Measurements from ENCODE around the gene FGFR2. TPM values are rescaled to one million over a fixed set of nuclear protein-coding genes. Genes with fewer than 3 reads are reported as not detected.

The FGFR2 gene
- polyA plus RNA-seq, 1 experiment: not detected

- Histone ChIP-seq H3K27me3 (ENCODE audit: control insufficient read depth, insufficient read depth, low read length) (no peaks in the 10 kb centered on the region), H3K4me3 (ENCODE audit: low read depth, low read length) (no peak overlapping the region), H3K27ac (ENCODE audit: low read depth, low read length) (no peak overlapping the region), H3K9me3 (ENCODE audit: control insufficient read depth, insufficient read depth, low read length) (peaks cover 66% of the 10 kb centered on the region)
- POLR2A ChIA-PET: no interaction called here
- DNase-seq (ENCODE audit: low read depth, low spot score): no peak
- TF ChIP-seq, protein P1, sequence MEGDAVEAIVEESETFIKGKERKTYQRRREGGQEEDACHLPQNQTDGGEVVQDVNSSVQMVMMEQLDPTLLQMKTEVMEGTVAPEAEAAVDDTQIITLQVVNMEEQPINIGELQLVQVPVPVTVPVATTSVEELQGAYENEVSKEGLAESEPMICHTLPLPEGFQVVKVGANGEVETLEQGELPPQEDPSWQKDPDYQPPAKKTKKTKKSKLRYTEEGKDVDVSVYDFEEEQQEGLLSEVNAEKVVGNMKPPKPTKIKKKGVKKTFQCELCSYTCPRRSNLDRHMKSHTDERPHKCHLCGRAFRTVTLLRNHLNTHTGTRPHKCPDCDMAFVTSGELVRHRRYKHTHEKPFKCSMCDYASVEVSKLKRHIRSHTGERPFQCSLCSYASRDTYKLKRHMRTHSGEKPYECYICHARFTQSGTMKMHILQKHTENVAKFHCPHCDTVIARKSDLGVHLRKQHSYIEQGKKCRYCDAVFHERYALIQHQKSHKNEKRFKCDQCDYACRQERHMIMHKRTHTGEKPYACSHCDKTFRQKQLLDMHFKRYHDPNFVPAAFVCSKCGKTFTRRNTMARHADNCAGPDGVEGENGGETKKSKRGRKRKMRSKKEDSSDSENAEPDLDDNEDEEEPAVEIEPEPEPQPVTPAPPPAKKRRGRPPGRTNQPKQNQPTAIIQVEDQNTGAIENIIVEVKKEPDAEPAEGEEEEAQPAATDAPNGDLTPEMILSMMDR (IDR thresholded peaks at IDR 0.05; ENCODE audit: low read depth, low read length): no peak
- CTCF ChIA-PET: no interaction called here
These were observed 24.7 kb downstream of the FGFR2 start for GRCh38 chr10:121573538-121573941.

- DNase-seq (ENCODE audit: low read depth, low spot score): no peak
- CTCF ChIA-PET: no interaction called here
- POLR2A ChIA-PET: no interaction called here
- Histone ChIP-seq H3K27me3 (ENCODE audit: control insufficient read depth, insufficient read depth, low read length) (no peaks in the 10 kb centered on the region), H3K27ac (ENCODE audit: low read depth, low read length) (no peak overlapping the region), H3K4me3 (ENCODE audit: low read depth, low read length) (no peak overlapping the region), H3K9me3 (ENCODE audit: control insufficient read depth, insufficient read depth, low read length) (peaks cover 61% of the 10 kb centered on the region)
- TF ChIP-seq, protein P1 (IDR thresholded peaks at IDR 0.05; ENCODE audit: low read depth, low read length): no peak
These were observed 25.2 kb downstream of the FGFR2 start for GRCh38 chr10:121572859-121573537.

DNA sequence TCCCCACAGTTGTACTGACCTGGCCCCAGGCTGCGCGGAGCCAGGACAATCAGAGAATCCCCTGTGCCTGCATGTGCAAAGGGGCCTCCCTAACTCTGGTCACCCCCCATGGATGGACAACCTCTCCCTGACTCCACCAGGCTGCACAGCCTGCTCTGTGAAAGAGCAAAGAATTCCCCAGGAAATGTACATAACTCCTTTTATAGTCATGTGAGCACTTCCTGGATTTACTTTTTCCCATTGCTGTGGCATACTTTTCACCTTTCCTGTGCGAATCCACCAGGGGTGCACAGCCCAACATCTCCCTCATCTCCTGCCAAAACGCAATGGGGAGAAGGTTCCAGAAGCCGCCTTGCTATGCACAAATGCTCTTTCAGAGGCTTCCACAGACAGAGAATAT, 27.9 kb downstream of the FGFR2 start:
- ChIA-PET CTCF (no interaction called here), POLR2A (no interaction called here)
- H3K4me3 ChIP-seq (ENCODE audit: low read depth, low read length): no peak overlapping the region
- peaks cover 64% of the 10 kb centered on the region for H3K9me3 ChIP-seq (ENCODE audit: control insufficient read depth, insufficient read depth, low read length)
- no peak for DNase-seq (ENCODE audit: low read depth, low spot score)
- TF ChIP-seq, protein P1 (IDR thresholded peaks at IDR 0.05; ENCODE audit: low read depth, low read length): no peak
- H3K27me3 ChIP-seq (ENCODE audit: control insufficient read depth, insufficient read depth, low read length): no peaks in the 10 kb centered on the region
- no peak overlapping the region for H3K27ac ChIP-seq (ENCODE audit: low read depth, low read length)

GRCh38 chr10:121568275-121568674, 30.0 kb downstream of the FGFR2 start:
- POLR2A ChIA-PET: no interaction called here
- Histone ChIP-seq H3K27ac (ENCODE audit: low read depth, low read length) (no peak overlapping the region), H3K27me3 (ENCODE audit: control insufficient read depth, insufficient read depth, low read length) (no peaks in the 10 kb centered on the region), H3K4me3 (ENCODE audit: low read depth, low read length) (no peak overlapping the region), H3K9me3 (ENCODE audit: control insufficient read depth, insufficient read depth, low read length) (peaks cover 58% of the 10 kb centered on the region)
- CTCF ChIA-PET: no interaction called here
- TF ChIP-seq, protein P1 (IDR thresholded peaks at IDR 0.05; ENCODE audit: low read depth, low read length): no peak
- no peak for DNase-seq (ENCODE audit: low read depth, low spot score)

GRCh38 chr10:121567569-121567968, 30.7 kb downstream of the FGFR2 start:
- ChIA-PET CTCF (no interaction called here), POLR2A (no interaction called here)
- H3K4me3 ChIP-seq (ENCODE audit: low read depth, low read length): no peak overlapping the region
- TF ChIP-seq, protein P1 (IDR thresholded peaks at IDR 0.05; ENCODE audit: low read depth, low read length): no peak
- no peak overlapping the region for H3K27ac ChIP-seq (ENCODE audit: low read depth, low read length)
- no peaks in the 10 kb centered on the region for H3K27me3 ChIP-seq (ENCODE audit: control insufficient read depth, insufficient read depth, low read length)
- DNase-seq (ENCODE audit: low read depth, low spot score): no peak
- peaks cover 55% of the 10 kb centered on the region for H3K9me3 ChIP-seq (ENCODE audit: control insufficient read depth, insufficient read depth, low read length)
